HG02759 (cell line): ENCODE measurements around the gene COL4A4.

ENCODE experiments used
- ATAC-seq: cut with Tn5 transposase; IDR thresholded peaks from one replicate; pipeline ENCODE4 v1.9.1; 2021; ENCODE audit warnings: mild to moderate bottlenecking, moderate library complexity; ENCODE audit not compliant: unreplicated experiment

COL4A4 gene

DNA sequence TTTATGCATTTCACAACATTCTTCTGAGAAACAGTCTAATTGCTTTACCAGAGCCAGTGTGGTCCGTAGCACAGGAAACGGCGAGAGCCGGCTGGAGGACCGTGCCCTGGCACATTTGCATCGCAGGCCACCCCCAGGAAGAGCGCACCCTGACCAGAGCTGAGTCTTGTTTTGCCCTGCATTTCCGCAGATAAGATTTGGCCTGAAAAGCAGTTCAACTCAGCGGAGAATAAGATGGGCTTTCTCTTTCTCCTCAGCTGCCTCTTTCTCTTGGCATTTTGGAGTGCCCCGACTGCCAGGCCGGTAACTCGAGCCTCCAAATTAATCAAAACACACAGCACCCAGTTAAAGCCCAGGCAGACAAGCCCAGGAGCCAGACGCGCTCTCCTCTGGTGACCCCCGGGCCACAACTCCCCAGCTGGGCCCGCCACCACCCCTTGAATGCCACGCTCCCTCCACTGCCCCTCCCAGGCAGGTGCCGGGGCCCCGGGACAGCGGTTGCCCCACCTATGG is 464 bp downstream of the COL4A4 start:
- peak; percentile 65 for ATAC-seq

DNA sequence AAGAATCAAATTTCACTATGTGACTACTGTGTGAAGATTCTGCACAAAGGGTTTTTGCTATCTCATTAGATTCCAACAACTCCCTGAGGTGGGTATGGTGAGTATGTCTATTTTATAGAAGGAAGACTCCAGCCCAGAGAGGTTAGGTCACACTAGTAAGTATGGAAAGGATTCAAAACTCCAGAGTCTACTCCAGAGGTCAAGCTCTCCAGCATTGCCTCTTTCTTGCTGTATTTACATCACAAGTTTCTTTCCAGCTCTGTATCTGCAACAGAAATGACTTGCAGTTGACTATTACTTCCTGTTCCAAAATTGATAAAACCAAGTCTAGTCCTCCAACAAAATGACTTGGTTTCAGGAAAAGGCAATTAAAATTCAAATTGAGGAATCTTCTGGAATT is 2.1 kb downstream of the COL4A4 start:
- ATAC-seq = no peak

DNA sequence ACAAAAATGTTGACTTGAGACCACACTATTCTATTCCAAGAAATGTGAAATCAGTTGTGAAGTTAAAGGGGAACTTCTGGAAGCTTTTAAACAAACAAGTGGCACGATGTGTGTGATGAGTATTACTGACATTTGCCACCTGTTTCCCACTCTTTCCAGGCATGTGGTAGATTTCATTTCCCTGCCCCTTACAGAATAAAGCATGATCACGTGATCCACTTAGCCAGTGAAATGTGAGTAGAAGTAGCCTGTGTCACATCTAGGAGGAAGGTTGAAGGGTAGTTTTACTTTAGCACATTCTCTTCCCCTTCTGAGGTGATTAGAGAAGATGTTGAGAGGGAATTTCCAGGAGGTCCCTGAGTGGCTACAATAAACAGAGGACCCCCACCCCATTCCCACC is 3.8 kb downstream of the COL4A4 start:
- no peak for ATAC-seq

DNA sequence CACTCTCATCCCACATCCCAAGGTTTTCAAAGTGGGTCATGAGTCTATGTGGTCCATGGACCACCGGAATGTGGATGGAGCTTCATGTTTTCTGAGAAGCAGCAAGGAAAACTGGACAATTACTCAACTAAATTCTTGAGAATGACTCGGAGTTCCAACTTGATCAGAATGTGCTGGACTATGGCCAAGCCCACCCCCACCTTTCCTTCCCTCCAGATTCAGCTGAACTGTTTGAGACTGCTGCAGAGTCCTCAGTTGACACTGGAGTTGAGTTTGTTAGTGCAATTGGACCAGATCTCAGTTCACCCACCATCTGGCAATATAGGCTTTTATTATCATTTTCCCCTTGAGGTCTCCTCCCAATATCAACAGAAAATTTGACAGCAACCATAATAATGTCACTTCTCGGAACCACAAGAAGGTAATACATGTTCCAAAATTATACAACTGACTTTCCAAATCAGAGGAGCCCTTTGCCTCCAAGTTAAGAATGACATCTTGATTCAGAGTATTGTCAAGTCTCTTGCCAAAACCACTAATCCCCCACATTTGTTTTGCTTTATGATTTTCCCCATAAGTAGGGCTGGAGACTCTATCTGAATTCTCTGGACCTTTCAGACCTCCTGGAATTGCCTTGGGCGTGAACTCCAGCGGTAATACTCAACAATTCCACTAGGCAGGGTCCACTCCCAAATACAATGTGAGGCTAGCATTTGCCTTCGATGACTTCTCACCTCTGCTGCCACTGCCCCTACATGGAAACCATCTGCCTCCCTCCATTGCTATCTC is 8.8 kb downstream of the COL4A4 start:
- no peak for ATAC-seq

DNA sequence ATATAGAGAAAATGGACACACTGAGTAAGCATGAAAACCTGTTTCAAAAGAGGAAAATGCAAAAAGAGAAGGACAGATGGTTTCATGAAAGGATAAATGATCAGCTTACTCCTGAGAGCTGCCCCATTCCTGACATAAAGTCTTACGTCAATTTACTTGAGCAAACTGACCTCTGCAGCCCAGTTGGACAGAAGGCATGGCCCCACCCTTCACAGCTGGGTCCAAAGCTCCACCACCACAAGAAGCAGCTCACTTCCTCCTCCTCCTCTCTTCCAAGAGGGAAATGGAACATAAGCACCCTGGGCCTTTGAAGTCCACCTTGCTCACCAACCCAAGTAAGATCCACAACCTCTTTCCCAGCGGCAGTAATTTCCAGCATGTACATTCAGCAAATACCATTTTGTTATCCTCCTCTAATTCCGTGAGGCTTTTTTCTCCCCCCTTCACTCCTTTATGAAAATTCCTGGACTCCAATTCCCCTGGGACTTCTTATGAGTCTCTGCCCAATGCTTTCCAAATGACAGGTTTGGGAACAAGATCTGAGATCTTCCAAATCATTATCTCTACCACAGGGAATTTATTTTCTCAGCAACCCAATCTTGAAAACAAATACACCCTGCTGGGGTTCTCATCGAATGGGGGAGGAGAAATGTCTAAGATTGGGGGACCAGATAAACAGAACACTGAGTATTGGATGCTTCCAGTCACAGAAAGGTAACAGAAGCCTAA is 10.1 kb downstream of the COL4A4 start:
- no peak for ATAC-seq

DNA sequence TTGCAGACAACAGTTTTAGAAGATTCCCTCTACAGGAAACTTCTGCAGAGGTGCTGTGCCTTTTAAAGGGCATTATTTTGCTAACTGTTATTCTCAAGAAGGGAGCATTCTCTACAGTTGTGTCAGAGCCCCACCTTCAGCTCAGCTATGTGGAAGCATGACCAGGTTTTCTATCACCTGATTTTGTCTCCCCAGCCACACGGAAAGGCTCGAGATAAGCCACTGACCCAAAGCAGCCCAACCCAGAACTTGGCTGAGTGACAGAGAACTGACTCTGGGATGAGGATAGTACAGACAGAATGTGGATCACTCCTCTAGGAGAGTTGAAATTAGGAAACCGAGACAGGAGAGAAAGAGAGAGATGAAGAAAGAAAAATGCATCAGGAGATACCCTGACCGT is 10.7 kb downstream of the COL4A4 start:
- no peak for ATAC-seq

DNA sequence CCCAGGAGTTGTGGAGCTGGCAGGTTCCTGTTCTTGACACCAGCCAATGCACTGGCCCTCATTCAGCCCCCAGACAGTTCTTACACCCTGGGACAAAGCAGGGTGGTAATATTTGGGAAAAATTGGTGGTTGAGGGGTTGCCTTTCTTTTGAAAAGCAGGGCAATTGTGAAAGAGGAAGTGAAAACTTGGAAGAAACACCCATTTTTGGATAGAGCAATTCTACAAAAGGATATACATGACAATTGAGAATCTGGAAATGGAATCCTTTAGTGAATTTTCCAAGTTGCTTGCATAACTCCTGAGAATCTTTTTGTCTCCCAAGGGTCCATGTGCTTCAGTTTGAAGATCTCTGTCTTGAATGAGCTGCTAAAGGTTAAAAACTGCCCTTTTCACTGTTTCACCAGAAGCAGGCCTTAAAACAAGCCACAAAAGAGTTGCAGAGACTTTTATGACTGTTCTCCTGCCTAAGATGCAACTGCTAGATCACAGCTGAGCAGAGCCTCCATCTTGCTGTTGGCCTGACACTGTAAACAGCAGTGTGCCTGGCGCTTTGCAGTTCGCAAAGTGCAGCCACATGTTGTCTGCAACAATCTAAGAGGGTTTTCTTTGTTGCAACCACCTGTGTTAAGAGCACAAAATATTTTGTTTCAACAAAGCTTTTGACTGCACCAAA is 11.8 kb downstream of the COL4A4 start:
- no peak for ATAC-seq

DNA sequence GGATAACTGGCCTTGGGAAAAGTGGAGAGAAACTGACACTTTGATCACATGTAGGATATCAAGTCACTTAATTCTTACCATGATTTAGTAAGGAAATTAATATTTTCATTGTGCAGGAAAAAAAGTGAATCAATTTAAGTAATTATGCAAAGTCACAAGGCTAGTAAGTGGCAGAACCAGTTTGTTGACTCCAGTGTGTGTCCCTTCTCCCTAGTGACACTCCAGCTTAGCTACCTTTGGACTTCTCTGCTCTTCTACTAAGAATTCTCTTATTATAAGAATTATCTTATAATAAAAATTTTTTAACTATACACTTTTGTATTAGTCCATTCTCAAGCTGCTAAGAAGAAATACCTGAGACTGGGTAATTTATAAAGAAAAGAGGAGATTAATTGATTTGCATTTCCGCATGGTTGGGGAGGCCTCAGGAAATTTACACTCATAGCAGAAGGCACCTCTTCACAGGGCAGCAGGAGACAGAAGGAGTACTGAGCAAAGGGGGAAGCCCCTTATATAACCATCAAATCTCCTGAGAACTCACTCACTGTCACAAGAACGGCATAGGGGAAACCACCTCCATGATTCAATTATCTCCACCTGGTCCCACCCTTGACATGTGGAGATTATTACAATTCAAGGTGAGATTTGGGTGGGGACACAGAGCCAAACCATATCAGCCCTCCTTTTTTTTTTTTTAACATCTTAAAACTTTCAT is 13.6 kb downstream of the COL4A4 start:
- no peak for ATAC-seq

DNA sequence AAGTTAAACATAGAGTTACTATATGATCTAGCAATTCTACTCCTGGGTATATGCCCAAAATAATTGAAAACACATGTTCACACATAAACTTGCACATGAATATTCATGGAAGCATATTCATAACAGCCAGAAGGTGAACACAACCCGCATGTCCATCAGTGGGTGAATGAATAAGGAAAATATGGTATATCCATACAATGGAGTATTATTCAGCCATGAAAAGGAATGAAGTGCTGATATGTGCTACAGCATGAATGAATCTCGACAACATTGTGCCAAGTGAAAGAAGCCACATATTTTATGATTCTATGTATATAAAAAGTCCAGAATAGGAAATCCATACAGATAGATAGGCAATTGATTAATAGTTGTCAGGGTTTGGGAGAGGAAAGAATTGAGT is 15.9 kb downstream of the COL4A4 start:
- ATAC-seq = no peak

DNA sequence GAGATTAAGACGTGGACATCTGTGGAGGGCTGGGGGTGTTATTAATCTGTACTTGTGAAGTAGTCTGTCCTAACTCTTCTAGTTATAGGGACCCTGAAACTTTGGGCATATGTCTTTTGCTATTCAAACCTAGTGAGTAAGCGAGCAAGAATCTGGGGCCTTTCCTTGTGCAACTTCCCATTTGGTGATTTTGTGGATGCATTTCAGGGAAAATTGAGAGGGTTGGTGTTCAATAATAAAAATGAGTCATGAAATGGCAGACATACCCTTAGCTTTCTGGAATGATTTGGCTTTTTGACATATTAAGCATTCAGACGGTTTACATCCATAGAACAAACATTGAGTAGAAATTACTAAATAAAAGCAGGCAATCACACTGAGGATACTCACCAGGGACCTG is 17.0 kb downstream of the COL4A4 start:
- ATAC-seq = no peak

DNA sequence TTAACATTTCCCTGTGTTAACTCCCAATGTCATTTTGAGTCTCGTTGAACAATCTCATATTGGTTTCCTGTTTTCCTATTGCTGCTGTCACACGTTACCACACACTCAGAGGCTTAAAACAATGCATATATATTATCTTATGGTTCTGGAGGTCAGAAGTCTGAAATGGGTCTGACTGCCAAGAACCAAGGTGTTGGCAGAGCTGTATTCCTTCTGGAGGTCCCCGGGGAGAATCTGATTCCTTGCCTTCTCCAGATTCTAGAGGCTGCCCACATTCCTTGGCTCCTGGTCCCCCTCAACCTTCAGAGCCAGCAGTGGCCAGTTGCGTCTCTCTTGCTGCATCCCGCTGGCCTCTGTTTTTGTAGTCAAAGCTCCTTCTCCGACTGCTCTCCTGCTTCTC is 17.5 kb downstream of the COL4A4 start:
- ATAC-seq = no peak

DNA sequence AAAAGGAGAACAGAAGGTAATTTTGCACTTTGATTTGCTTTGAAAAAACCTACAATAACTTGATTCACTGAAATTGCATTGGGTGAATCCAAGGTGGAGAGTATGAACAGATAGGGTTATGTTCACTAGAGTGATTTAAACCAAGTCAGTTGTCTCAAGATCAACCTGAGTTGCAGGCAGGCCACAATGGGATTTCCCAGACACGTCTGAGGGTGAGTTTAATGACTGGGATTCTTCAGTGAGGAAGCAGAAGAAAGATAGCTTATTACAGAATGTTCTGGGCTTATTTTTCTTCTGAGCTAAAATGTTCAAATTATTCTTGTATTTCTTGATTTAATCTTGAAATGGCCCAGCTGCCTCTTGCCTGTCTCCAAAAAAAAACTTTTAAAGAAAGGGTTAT is 20.1 kb downstream of the COL4A4 start:
- ATAC-seq = no peak

DNA sequence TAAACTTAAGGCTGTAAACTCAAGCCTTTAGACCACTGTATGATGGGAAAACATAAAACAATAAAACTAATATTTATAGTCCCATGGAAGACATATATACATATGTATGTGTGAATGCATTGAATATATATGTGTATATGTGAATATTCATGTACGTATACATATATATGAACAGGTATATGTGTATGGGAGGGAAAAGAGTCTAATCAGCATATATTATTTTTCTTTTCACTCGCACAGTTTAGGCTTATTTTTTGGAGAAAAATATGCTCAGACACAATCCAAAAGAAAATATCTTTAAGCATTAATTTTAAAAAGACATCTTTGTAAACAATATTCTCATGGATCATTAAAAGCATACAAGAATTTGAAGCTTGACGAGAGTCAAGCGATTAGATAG is 22.7 kb downstream of the COL4A4 start:
- no peak for ATAC-seq

DNA sequence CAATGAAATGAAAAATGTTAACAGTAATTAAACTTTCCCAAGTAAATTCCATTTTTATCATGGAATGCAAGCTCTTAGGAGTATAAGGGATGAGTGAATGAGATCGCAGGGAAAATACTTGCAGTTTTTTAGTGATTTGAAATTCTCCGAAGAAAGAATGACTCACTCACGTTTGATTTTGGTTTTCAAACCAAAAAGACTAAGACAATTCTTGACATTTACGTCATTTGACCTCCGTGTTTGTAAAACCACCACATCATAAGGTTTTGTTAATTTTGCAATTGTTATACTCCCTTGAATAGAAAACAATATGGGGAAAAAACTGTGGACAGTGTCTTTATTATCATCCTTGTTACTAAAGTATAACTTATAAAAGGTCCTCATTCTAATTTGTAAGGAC is 29.4 kb downstream of the COL4A4 start:
- no peak for ATAC-seq

DNA sequence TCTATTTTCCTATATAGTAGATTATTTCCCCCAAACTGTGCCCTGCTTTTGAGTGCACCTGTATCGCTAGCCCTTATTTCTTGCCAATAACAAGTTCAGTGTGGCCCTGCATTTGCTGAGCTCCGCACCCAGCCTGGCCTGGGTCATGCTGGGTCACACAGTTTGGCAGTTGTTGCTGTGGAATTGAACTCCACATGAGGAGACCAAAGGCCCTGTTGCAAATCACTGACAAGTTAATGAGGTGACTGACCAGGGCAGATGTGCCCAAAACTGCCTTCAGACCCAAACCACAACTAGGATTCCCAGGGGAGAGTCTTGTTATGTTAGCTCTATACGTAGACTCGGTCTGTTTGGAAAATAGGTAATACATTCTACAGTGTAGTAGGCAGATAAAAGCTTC is 31.0 kb downstream of the COL4A4 start:
- no peak for ATAC-seq

DNA sequence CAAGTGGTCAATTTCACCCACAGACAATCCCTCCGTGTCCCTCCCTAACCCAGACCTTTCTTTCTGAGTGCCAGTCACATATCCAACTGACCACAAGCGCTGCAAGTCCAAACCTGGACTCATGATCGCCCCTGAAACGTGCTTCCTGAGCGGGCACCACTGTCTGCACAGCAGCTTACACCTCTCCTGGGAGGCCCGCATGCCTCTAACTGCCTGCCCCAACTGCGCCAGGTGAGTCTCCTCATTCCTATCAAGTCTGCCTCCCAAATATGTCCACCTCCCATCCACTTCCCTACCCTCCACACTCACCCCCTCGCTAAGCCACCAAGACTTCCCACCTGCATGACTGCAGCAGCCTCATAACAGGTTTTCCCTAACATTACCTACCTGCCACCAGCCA is 33.4 kb downstream of the COL4A4 start:
- no peak for ATAC-seq

DNA sequence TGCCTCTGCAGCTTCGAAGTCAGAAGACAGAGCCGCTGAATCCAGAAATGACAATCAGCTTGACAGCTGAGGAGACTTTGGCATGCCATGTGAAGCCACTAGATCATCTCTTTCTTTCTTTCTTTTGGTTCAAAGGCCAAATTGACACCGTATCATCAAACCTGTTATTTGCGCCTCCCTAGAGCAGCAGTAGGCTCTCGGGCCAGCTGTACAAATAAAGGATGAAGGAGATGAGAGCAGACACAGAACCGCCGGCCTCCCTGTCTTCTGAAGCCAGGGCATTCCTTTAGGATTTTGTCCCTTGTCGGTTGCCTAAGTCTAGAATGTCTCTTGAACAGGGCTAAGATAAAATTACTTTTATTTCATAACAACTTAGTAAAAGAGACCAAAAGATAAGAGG is 36.8 kb downstream of the COL4A4 start:
- ATAC-seq = no peak

DNA sequence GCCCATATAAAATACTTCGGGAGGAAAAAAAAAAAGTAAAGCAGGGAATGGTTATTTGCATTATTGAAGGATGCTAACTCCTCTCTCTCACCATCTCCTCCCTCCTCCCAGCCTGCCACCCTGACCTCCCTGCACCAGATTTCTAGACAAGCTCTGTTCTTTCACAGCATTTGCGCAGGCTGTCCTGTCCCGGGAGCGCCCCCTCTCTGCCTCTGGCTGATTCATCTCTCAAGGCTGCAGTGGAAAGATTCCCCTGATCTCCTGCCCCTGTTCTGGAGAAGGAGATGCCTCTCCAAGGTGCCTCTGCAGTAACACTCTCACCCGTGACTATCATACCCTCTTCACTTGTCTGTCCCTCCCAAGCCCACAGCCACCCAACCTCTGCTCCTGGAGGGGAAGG is 38.5 kb downstream of the COL4A4 start:
- no peak for ATAC-seq

DNA sequence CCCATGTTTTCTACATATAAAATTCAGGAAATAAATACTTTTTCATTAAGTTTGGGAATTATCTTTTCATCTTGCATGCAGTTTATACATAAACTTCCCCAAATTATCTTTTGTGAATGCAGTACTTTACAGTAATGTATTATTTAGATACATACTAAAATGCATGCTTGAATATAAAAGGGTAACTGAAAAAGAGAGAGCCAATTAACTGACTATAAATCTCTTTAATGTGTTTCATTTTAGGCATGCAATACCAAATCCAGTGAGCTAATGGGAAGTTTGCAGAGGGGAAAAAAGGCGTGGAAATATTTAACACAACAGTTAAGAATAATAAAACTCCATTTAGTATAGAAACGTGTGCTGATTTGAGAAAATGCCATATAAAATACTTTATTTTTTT is 39.2 kb downstream of the COL4A4 start:
- no peak for ATAC-seq

DNA sequence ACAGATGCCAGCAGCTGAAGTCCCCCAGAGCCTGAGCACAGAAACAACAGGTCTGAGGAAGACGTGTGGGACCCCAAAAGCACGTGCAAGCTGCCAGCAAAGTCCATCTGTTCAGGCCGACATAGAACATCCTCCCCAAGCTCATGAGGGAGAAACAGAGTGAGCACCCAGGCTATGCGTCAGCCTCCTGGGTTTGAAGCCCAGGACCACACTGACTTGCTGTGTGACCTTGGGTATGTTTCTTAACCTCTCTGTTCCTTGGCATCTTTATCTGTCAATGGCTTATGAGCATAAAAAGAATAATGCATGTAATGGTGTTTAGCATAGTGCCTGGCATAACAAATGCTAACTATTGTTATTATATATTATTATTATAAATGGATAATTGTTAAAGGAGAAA is 40.3 kb downstream of the COL4A4 start:
- no peak for ATAC-seq

DNA sequence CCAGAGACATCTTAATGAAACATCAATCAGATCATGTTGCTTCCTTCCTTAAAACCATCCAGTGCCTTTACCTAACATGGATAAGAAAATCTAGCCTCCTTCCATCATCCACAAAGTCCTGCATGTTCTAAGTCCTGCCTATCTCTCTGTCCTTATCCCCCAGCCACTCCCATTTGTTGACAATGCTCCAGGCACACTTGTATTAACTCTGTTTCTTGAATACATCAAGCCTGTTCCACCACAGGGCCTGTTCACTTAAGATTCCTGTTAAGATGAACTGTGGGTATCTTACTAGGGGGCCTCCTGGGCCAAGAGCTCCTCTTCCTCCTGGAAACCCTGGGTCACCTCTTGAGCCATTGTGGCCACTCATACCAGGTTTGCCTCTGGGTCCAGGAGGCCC is 45.7 kb downstream of the COL4A4 start:
- no peak for ATAC-seq
